Measurements from ENCODE around the gene TRIM9.

The TRIM9 gene

DNA sequence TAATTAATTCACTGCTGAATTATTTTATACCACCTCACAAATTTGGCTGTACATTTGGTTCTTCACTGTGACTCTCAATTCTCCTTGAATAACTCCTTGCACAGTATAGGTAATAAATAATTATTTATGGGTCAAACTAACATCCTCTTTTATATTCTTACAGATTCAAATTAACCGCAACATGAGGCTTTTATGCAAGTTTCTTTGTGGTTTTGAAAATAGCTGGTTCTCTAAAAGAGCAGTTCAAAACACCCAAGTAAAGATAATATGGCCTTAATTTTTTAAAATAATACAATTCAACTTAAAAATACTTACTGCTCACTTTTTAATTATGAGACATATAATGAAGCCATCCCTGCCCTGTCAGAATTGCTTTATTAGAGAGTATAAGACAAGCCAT lies 12.9 kb upstream of the TRIM9 start:
- TF ChIP-seq, protein P1, sequence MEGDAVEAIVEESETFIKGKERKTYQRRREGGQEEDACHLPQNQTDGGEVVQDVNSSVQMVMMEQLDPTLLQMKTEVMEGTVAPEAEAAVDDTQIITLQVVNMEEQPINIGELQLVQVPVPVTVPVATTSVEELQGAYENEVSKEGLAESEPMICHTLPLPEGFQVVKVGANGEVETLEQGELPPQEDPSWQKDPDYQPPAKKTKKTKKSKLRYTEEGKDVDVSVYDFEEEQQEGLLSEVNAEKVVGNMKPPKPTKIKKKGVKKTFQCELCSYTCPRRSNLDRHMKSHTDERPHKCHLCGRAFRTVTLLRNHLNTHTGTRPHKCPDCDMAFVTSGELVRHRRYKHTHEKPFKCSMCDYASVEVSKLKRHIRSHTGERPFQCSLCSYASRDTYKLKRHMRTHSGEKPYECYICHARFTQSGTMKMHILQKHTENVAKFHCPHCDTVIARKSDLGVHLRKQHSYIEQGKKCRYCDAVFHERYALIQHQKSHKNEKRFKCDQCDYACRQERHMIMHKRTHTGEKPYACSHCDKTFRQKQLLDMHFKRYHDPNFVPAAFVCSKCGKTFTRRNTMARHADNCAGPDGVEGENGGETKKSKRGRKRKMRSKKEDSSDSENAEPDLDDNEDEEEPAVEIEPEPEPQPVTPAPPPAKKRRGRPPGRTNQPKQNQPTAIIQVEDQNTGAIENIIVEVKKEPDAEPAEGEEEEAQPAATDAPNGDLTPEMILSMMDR (IDR thresholded peaks at IDR 0.05; ENCODE audit: extremely low read depth, missing control alignments): no peak
- DNase-seq (ENCODE audit: low spot score): no peak

DNA sequence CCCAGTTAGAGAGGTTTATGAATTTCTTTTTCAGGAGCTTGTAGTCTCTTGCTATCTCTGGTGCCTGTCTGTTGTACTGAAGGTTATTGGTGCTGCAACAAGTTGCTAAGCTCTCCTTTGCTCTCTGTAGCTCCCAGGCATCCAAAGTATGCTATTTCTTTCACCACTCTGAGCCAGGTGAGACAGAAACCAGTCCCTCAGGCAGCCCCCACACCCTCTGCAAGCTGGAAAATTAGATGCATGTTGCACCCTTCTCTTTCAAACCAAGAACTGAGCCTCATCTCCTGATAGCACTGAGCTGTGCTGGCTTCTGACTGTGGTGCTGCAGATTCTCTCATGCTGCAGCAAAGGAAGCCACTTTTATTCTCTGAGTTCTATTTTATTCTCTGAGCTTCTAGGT lies 9.6 kb upstream of the TRIM9 start:
- DNase-seq (ENCODE audit: low spot score): no peak
- TF ChIP-seq, protein P1 (IDR thresholded peaks at IDR 0.05; ENCODE audit: extremely low read depth, missing control alignments): no peak

DNA sequence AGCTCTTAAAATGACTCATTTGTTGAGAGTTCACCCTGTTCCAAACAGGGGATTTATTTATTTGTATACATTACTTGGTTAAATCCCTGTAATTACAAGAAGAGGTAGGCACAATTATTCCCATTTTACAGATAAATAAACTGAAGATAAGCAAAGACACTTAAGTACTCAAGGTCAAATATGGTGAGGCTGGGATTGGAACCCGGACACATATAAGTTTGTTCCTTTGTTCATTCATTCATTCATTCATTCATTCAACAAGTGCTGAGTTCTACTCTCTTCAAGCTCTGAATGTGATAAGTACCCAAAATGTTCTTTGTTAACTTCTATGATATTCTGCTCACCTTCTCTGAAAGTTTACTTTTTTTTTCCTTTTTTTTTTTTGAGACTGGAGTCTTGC lies 2.4 kb upstream of the TRIM9 start:
- no peak for DNase-seq (ENCODE audit: low spot score)
- TF ChIP-seq, protein P1 (IDR thresholded peaks at IDR 0.05; ENCODE audit: extremely low read depth, missing control alignments): no peak

DNA sequence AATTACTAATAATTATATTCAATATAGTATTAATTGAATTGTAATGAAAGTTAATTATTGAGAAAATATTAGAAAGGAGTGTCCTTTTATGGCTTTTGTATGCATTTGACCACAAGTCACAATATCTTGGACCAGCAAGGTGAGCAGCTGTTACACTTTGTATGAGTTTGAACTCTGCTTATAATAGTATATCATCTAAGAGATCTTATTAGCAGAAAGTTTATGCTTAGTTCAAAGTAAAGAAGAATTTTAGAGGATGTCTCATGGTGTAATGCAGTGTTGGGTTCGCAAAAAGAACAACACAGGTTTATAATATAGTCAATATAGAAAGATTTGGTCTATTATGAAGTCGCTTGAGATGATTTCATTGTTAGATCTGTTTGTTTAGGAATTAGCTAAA lies 2.0 kb upstream of the TRIM9 start:
- no peak for DNase-seq (ENCODE audit: low spot score)
- TF ChIP-seq, protein P1 (IDR thresholded peaks at IDR 0.05; ENCODE audit: extremely low read depth, missing control alignments): no peak

DNA sequence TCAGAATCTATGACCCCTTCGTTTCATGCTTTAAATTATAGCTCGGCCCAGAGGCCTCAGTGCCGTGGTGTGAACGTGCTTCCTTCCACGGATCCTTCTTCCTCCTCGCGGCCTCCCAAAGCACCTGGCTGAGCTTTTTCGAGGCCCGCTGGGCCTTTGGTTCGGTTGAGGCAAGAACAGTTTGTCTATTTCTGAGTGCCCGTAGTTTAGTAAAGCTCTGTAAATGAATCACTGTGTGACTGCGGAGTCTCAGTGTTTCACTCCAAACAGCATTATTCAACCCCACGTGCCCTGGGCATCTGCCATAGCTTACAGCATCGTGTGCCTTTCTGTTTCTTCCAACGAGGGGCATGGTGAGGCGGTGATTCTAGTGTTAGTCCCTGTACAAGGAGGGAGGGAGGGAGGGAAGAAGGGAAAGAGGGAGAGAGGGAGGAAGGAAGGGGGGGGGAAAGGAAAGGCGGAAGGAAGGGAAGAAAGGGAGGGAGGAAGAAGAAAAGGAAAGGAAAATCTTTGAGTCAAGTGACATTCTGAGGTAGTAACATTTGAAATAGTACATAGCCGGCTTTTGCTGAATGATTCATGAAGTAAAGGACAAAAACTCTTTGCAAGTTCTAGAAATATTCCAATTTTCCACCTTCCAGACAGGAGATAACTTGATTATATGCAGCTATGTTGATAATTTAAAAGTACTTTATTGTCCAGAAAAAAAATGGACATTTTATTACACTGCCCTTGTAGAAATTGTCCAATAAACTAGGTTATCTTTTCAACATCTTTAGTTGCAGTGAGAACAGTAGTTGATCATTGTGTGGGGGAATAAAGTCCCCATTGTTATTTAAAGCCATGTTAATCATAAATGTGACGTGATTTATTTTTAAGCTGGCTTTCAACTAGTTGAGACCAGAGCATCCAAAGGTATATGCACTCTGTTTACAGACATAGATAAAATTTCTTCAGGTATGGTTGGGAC lies 1.2 kb upstream of the TRIM9 start:
- TF ChIP-seq, protein P1 (IDR thresholded peaks at IDR 0.05; ENCODE audit: extremely low read depth, missing control alignments): no peak
- no peak for DNase-seq (ENCODE audit: low spot score)

DNA sequence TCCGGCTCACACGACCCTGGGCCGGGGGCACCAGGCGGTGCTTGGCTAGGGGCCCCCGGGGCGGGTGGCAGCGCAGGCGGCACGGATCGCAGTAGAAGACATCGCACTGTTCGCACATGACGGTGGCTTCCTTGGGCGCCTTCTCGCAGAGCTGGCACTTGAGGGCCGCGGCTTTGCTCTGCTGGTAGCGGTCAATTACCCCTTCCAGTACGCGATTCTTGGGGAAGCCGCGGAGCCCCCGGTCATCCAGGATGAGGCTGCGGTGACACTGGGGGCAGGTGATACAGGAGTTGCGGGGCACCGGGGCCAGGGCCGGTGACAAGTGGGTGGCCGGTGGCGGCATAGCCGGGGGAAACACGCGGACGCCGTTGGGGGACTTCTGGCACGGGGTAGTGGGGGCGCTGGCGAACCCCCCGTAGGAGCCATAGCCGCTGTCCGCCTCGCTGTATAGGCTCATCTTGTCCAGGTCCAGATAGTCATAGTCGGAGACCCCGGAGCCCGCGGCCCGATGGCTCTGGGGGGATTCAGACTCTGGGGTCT lies 553 bp downstream of the TRIM9 start:
- DNase-seq (ENCODE audit: low spot score): no peak
- TF ChIP-seq, protein P1 (IDR thresholded peaks at IDR 0.05; ENCODE audit: extremely low read depth, missing control alignments): no peak

Measured in GM20000 (cell line).